K562 (cell line): ENCODE measurements around the gene CACNA1C. TPM values are rescaled to one million over a fixed set of nuclear protein-coding genes. Genes with fewer than 3 reads are reported as not detected.
A peak's percentile ranks its signal among the peaks of the same experiment; 100 is the strongest.

Experiments used
- ATAC-seq: fragments of 200-7000 bp; cut with Tn5 transposase; 3 replicates; pipeline ENCODE4 v1.9.1; 2020; ENCODE audit warnings: moderate library complexity
- BruUV-seq: library from RNA; stranded (reverse); fragments of 400-500 nt; replicated peaks from 2 replicates; lab custom pipeline; 2021; lab: Mats Ljungman, UMichigan
- CTCF ChIA-PET: fragments of 300-600 bp; formaldehyde crosslinking; extraction: SDS; loops from one replicate; lab custom pipeline; 2021; ENCODE audit warnings: low intra/inter-chr PET ratio; lab: Yijun Ruan, JAX
- POLR2A ChIA-PET: fragments of 300-600, 350-650 bp; sonication (Branson Sonifier 250); formaldehyde crosslinking; extraction: SDS; loops from one replicate; lab custom pipeline; 2021; ENCODE audit warnings: antibody characterized with exemption, inconsistent platforms; lab: Yijun Ruan, JAX
- DNase-seq, 4 experiments: peaks; one replicate each; pipeline versions ENCODE4 v3.0.0 to v3.0.0-alpha.2; 2011 to 2018; ENCODE audit warnings: low spot score in 3 of 4, mixed read lengths in 3 of 4; ENCODE audit errors: extremely low read depth in 1 of 4
- FAIRE-seq: peaks from 2 replicates; lab custom pipeline; 2011; peaks lifted over from hg19 to GRCh38; lab: Jason Lieb, UNC
- H2AFZ ChIP-seq: 2 replicates; pipeline ENCODE4 v1.6.0; 2011; ENCODE audit warnings: low read depth, low read length, control low read depth, inconsistent platforms
- H3K27ac ChIP-seq: fragments of 200-600 bp; 3 replicates; pipeline ENCODE4 v1.8.0; 2011; ENCODE audit warnings: low read depth, mild to moderate bottlenecking, control low read depth, inconsistent platforms, low read length, moderate library complexity, mixed read lengths; ENCODE audit errors: extremely low read depth
- H3K27me3 ChIP-seq, 2 experiments: fragments of 300-600 bp in 1 of 2; 2 replicates in 1 of 2; 3 replicates in 1 of 2; pipeline versions ENCODE4 v1.6.0 to v1.8.0; 2011; ENCODE audit warnings: inconsistent platforms in 2 of 2, low read length in 2 of 2, mild to moderate bottlenecking in 1 of 2, mixed read lengths in 1 of 2, moderate library complexity in 1 of 2; ENCODE audit not compliant: control insufficient read depth in 2 of 2, insufficient read depth in 2 of 2
- H3K36me3 ChIP-seq: fragments of 300-600 bp; 3 replicates; pipeline ENCODE4 v1.8.0; 2011; ENCODE audit warnings: mild to moderate bottlenecking, low read length, inconsistent platforms; ENCODE audit not compliant: control insufficient read depth, insufficient read depth
- H3K4me1 ChIP-seq, 2 experiments: fragments of 200-600 bp in 1 of 2; replicated peaks in 1 of 2; 2 replicates in 1 of 2; 3 replicates in 1 of 2; pipeline versions ENCODE4 v1.5.1 to v1.8.0; 2011; ENCODE audit warnings: inconsistent platforms in 2 of 2, low read length in 2 of 2, mild to moderate bottlenecking in 1 of 2, mixed read lengths in 1 of 2, moderate library complexity in 1 of 2; ENCODE audit not compliant: control insufficient read depth in 2 of 2, insufficient read depth in 2 of 2
- H3K4me2 ChIP-seq: 2 replicates; pipeline ENCODE4 v1.6.1; 2011; ENCODE audit warnings: low read length, control low read depth, inconsistent platforms, mixed read lengths; ENCODE audit not compliant: insufficient read depth
- H3K4me3 ChIP-seq: fragments of 200-600 bp; sonication (generic), shearing (Covaris generic); 2 replicates; pipeline ENCODE4 v1.5.1; 2016; ENCODE audit warnings: control low read depth, inconsistent platforms
- H3K79me2 ChIP-seq: fragments of 200-600 bp; 3 replicates; pipeline ENCODE4 v1.8.0; 2011; ENCODE audit warnings: low read length, inconsistent platforms; ENCODE audit not compliant: control insufficient read depth, insufficient read depth
- H3K9ac ChIP-seq, 2 experiments: 2 replicates each; pipeline versions ENCODE4 v1.6.0 to v1.6.1; 2011; ENCODE audit warnings: low read depth in 2 of 2, low read length in 2 of 2, control low read depth in 1 of 2, inconsistent platforms in 1 of 2, mild to moderate bottlenecking in 1 of 2, mixed read lengths in 1 of 2; ENCODE audit not compliant: insufficient read depth in 1 of 2
- H3K9me1 ChIP-seq: one replicate; pipeline ENCODE4 v1.6.0; 2011; ENCODE audit warnings: inconsistent platforms, mild to moderate bottlenecking, low read length, moderate library complexity; ENCODE audit not compliant: control insufficient read depth, insufficient read depth
- H3K9me3 ChIP-seq: replicated peaks from 2 replicates; pipeline ENCODE4 v1.5.1; 2011; ENCODE audit warnings: low read depth, low read length, inconsistent platforms; ENCODE audit not compliant: control insufficient read depth, insufficient read depth
- H4K20me1 ChIP-seq: replicated peaks from 2 replicates; pipeline ENCODE4 v1.6.1; 2011; ENCODE audit warnings: low read length, inconsistent platforms, mixed read lengths; ENCODE audit not compliant: control insufficient read depth, insufficient read depth
- CHCHD3 ChIP-seq: fragments of 250-450 bp; sonication (Bioruptor Pico); IDR thresholded peaks from 2 replicates; pipeline ENCODE4 v2.1.2; 2022; ENCODE audit warnings: mild to moderate bottlenecking
- CREM ChIP-seq: IDR thresholded peaks from 2 replicates; pipeline ENCODE4 v1.6.1; 2014; ENCODE audit warnings: antibody characterized with exemption, low read depth
- DMBX1 ChIP-seq: fragments of 250-450 bp; sonication (Bioruptor Pico); IDR thresholded peaks from 2 replicates; pipeline ENCODE4 v1.8.0; 2022; ENCODE audit warnings: inconsistent platforms, mild to moderate bottlenecking, moderate library complexity, borderline replicate concordance
- ELF2 ChIP-seq: fragments of 250-450 bp; sonication (Bioruptor Pico); IDR thresholded peaks from 2 replicates; pipeline ENCODE4 v1.5.0; 2021; ENCODE audit warnings: mild to moderate bottlenecking
- PBX2 ChIP-seq, 2 experiments: IDR thresholded peaks in 1 of 2; conservative IDR thresholded peaks in 1 of 2; 2 replicates each; pipeline ENCODE4 v1.6.1; 2016; ENCODE audit warnings: low read depth in 2 of 2, mild to moderate bottlenecking in 1 of 2, missing compliant biosample characterization in 1 of 2, missing genetic modification characterization in 1 of 2, moderate library complexity in 1 of 2
- POLR2G ChIP-seq: fragments of 200-400 bp; formaldehyde crosslinking; IDR thresholded peaks from 2 replicates; pipeline ENCODE4 v1.6.1; 2017; ENCODE audit warnings: low read depth, mild to moderate bottlenecking, antibody characterized with exemption, low read length, moderate library complexity
- TOE1 ChIP-seq, 2 experiments: fragments of 450-650 bp in 1 of 2; sonication (generic) in 1 of 2; formaldehyde crosslinking in 1 of 2; IDR thresholded peaks; 2 replicates each; pipeline versions ENCODE4 v1.7.1 to v1.8.0; 2016 to 2022; ENCODE audit warnings: borderline replicate concordance in 2 of 2, mild to moderate bottlenecking in 2 of 2, antibody characterized with exemption in 1 of 2, inconsistent platforms in 1 of 2, low read depth in 1 of 2, missing genetic modification reagents in 1 of 2, moderate library complexity in 1 of 2
- ZNF143 ChIP-seq: sonication (generic); formaldehyde crosslinking; IDR thresholded peaks from 2 replicates; pipeline ENCODE4 v1.9.0; 2022; ENCODE audit warnings: mild to moderate bottlenecking, missing genetic modification reagents
- ZSCAN29 ChIP-seq: fragments of 450-650 bp; IDR thresholded peaks from 2 replicates; pipeline ENCODE4 v1.6.1; 2017
- WGBS: fragments of 100-300 bp; shearing (Covaris generic); methylation state at CpG from one replicate; pipeline ENCODE4 v1.1.6; 2016; ENCODE audit warnings: low coverage, mixed read lengths; ENCODE audit not compliant: insufficient coverage; ENCODE audit errors: missing lambda C conversion rate; 5-methylcytosine and 5-hydroxymethylcytosine counted together
- in situ Hi-C: fragments of 300-500 bp; cut with MboI; formaldehyde crosslinking; loops from 4 replicates; pipeline ENCODE4 v1.15.0; 2018; ENCODE audit warnings: inconsistent platforms, mixed read lengths
- intact Hi-C: fragments of 100-400 bp; cut with micrococcal nuclease; formaldehyde crosslinking; loops from 2 replicates; pipeline ENCODE4 v1.14.2; 2022
- polyA plus RNA-seq, 8 experiments: library from polyadenylated mRNA; depleted of rRNA in 4 of 8; stranded (reverse) in 5 of 8; unstranded in 3 of 8; fragments of >200 nt; fragmentation: Nextera tagmentation in 2 of 8; fragmentation: Illumina TruSeq in 1 of 8; extraction: Ambion mirVana in 2 of 8; extraction: Trizol in 1 of 8; gene quantifications; 2 replicates each; pipeline versions ENCODE4 v1.2.1 to v1.2.3, GENCODE V29; 2011 to 2014; ENCODE audit warnings: inconsistent platforms in 1 of 8, missing spikeins in 1 of 8
- total RNA-seq, 7 experiments: library from RNA; depleted of rRNA in 6 of 7; stranded (reverse); fragments of >200 nt in 6 of 7; fragmentation: Illumina TruSeq in 2 of 7; extraction: Trizol in 2 of 7; gene quantifications; 2 replicates each; pipeline versions ENCODE4 v1.2.1 to v1.2.3, GENCODE V29; 2011 to 2021; ENCODE audit warnings: low replicate concordance in 1 of 7
- TF ChIP-seq, protein P1 (sequence below): sonication (generic); formaldehyde crosslinking; IDR thresholded peaks from 2 replicates; pipeline ENCODE4 v1.8.1; 2023; ENCODE audit warnings: mild to moderate bottlenecking, missing genetic modification reagents
- TF ChIP-seq, protein P2 (sequence below), 2 experiments: fragments of 250-450 bp in 1 of 2; fragments of 450-650 bp in 1 of 2; sonication (Bioruptor Pico) in 1 of 2; IDR thresholded peaks; 2 replicates each; pipeline versions ENCODE4 v1.6.1 to v1.8.0; 2016 to 2021; ENCODE audit warnings: mild to moderate bottlenecking in 2 of 2, moderate library complexity in 2 of 2, missing compliant biosample characterization in 1 of 2, missing genetic modification characterization in 1 of 2
- TF ChIP-seq, protein P3 (sequence below): fragments of 450-650 bp; IDR thresholded peaks from 2 replicates; pipeline ENCODE4 v1.6.1; 2016

CACNA1C gene
- total and polyA plus RNA-seq, 9 of the 15 experiments (the other 6 are each of a cell fraction or from before 2014, with no cell fraction given) = not detected

GRCh38 chr12:2163177-2163941 is 110.6 kb downstream of the CACNA1C start:
- H3K4me3 ChIP-seq = no peak overlapping the region
- in situ Hi-C loops (no loop called here), intact Hi-C loops (no loop called here)
- no peaks in the 10 kb centered on the region for H4K20me1 ChIP-seq
- WGBS = 3% methylated on average over 13 of the region's 17 CpGs
- H3K4me1 ChIP-seq = no peaks in the 10 kb centered on the region
- H3K27me3 ChIP-seq = peaks cover 0 to 8% of the 10 kb centered on the region in 2 experiments; a peak in 1 of 5 replicates
- DNase-seq = peak in 2 of 4 experiments; percentile 16 to 27
- no peak for ATAC-seq
- ChIA-PET CTCF (no interaction called here), POLR2A (interaction anchor here (0.6 kb wide), 1 partner anchor 84 kb away, joined by 3 read pairs; no protein-coding TSS in a partner anchor)
- BruUV-seq = no TSS peak
- H3K9me3 ChIP-seq = no peaks in the 10 kb centered on the region
- no peak overlapping the region for H3K27ac ChIP-seq
- no peaks in the 10 kb centered on the region for H3K36me3 ChIP-seq
- H3K79me2 ChIP-seq = no peaks in the 10 kb centered on the region
- no peak overlapping the region for H3K9ac ChIP-seq
- H3K4me2 ChIP-seq = no peak overlapping the region
- no peak for FAIRE-seq
- no peak overlapping the region for H2AFZ ChIP-seq
- H3K9me1 ChIP-seq = no peaks in the 10 kb centered on the region
- TF ChIP-seq DMBX1 (no peak), ZSCAN29 (no peak), POLR2G (no peak), CHCHD3 (CRISPR knock-in tag) (no peak), TOE1 (IDR thresholded peaks at IDR 0.05; ENCODE audit: borderline replicate concordance) (no peak), TOE1 (CRISPR knock-in tag; IDR thresholded peaks at IDR 0.05; ENCODE audit: borderline replicate concordance, low read depth) (no peak), ELF2 (no peak), PBX2 (CRISPR knock-in tag; IDR thresholded peaks at IDR 0.05; ENCODE audit: low read depth) (no peak), PBX2 (tag; conservative IDR thresholded peaks at IDR 0.05; ENCODE audit: low read depth) (peak; percentile 48; the same call in 1 of the 2 replicates), ZNF143 (CRISPR knock-in tag) (no peak), CREM (peak; percentile 33; the same call in 1 of the 2 replicates)
- TF ChIP-seq, protein P1, sequence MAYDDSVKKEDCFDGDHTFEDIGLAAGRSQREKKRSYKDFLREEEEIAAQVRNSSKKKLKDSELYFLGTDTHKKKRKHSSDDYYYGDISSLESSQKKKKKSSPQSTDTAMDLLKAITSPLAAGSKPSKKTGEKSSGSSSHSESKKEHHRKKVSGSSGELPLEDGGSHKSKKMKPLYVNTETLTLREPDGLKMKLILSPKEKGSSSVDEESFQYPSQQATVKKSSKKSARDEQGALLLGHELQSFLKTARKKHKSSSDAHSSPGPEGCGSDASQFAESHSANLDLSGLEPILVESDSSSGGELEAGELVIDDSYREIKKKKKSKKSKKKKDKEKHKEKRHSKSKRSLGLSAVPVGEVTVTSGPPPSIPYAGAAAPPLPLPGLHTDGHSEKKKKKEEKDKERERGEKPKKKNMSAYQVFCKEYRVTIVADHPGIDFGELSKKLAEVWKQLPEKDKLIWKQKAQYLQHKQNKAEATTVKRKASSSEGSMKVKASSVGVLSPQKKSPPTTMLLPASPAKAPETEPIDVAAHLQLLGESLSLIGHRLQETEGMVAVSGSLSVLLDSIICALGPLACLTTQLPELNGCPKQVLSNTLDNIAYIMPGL (CRISPR knock-in tag) = no peak
- TF ChIP-seq, protein P2, sequence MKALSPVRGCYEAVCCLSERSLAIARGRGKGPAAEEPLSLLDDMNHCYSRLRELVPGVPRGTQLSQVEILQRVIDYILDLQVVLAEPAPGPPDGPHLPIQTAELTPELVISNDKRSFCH (CRISPR knock-in tag; IDR thresholded peaks at IDR 0.05) = no peak
- TF ChIP-seq, protein P2 (tag; IDR thresholded peaks at IDR 0.05) = no peak
- TF ChIP-seq, protein P3, sequence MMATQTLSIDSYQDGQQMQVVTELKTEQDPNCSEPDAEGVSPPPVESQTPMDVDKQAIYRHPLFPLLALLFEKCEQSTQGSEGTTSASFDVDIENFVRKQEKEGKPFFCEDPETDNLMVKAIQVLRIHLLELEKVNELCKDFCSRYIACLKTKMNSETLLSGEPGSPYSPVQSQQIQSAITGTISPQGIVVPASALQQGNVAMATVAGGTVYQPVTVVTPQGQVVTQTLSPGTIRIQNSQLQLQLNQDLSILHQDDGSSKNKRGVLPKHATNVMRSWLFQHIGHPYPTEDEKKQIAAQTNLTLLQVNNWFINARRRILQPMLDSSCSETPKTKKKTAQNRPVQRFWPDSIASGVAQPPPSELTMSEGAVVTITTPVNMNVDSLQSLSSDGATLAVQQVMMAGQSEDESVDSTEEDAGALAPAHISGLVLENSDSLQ = peak; percentile 26; the same call in 1 of the 2 replicates
